TTC549 (cell line): ENCODE measurements around the gene MOGAT1.
"Not testable (repeated sequence)": the region's sequence is repeated elsewhere in the genome, so short reads cannot be mapped to it uniquely, and the experiment has no call there.

Experiments used
- FAIRE-seq: peaks from 2 replicates; lab custom pipeline; 2012; peaks lifted over from hg19 to GRCh38; lab: Jason Lieb, UNC

The MOGAT1 gene

DNA sequence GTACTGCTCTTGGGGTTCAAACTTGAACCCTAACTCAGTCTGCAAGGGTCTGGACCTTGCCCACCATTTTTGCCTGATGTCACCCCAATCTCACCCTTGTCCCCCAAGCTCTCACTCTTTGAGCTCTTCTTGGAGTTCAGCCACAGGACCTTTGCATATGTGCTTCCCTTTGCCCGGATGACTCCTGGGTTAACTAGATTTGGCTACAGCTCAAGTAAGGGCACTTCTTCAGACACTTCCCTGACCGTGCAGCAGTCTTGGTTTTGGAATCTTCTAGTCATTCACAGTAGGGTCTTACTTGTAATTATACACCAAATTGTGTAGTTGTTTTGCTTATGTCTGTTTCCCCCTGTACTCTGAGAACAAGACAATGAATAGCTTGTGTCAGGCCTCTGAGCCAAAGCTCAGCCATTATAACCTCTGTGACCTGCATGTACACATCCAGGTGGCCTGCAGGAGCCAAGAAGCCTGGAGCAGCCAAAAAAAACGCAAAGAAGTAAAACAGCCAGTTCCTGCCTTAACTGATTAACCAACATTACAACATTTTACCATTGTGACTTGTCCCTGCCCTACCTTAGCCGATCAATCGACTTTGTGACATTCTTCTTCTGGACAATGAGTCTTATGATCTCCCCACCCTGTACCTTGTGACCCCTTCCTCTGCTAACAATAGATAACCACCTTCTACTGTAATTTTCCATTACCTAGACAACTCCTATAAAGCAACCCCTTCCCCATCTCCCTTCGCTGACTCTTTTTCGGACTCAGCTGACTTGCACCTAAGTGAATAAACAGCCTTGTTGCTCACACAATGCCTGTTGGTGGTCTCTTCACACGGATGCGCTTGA, 1.0 kb upstream of the MOGAT1 start:
- no peak for FAIRE-seq

DNA sequence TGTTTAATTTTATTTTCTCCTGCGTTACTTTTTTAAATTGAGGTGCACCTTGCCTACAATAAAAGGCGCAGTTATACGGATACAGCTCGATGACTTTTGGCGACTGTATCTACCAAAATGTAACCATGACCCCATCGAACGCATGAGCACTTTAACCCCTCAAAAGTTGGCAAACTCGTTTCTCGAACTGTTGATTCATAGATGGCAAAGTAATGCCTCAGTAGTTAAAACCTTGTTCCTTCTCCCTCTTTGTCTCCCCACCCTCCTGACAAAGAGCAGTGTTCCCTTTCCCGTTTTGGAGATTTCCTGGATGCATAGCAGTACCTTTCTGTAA, 577 bp downstream of the MOGAT1 start:
- FAIRE-seq = no peak

GRCh38 chr2:222673273-222673672, 1.8 kb downstream of the MOGAT1 start:
- no peak for FAIRE-seq

- FAIRE-seq = no peak
These were observed 2.4 kb downstream of the MOGAT1 start for GRCh38 chr2:222673883-222674282.

DNA sequence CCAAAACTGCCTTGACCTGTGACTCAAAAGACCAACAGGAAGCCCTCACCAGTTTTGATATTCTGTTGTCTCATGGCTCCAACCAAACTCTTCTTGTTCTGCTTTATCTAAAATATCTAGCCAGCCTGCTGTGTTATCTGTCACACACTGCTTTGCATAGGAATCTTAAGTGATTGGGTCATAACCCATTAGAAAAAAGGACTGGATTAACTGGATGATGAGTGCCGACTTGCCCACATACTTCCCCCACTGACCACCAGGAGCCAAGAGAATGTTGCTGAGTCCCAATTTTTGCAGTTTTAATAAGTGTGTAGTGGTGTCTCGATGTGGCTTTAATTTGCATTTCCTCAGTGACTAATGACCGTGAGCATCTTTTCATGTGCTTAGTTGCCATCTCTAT, 6.5 kb downstream of the MOGAT1 start:
- no peak for FAIRE-seq

GRCh38 chr2:222683805-222684204, 12.3 kb downstream of the MOGAT1 start:
- FAIRE-seq = no peak

- FAIRE-seq = no peak
These were observed 14.8 kb downstream of the MOGAT1 start for GRCh38 chr2:222686086-222686750.

GRCh38 chr2:222688917-222689316, 17.5 kb downstream of the MOGAT1 start:
- FAIRE-seq = no peak

DNA sequence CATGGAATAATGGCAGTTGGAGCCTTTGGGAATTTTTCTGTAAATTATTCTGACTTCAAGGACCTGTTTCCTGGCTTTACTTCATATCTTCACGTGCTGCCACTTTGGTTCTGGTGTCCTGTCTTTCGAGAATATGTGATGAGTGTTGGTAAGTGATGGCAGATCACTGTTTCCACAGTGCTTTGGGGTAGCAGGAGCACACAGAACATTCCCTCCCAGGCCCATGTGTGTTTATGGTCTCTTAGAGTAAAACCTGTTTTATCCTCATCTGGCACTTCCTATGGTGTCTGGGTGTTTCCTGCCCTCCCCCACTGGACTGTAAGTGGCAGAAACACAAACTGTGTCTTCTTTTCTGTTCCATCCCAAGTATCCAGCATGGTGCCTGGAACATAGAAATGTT, 17.9 kb downstream of the MOGAT1 start:
- FAIRE-seq = no peak

- FAIRE-seq = peak; percentile 68
These were observed 19.2 kb downstream of the MOGAT1 start for GRCh38 chr2:222690564-222691200.

DNA sequence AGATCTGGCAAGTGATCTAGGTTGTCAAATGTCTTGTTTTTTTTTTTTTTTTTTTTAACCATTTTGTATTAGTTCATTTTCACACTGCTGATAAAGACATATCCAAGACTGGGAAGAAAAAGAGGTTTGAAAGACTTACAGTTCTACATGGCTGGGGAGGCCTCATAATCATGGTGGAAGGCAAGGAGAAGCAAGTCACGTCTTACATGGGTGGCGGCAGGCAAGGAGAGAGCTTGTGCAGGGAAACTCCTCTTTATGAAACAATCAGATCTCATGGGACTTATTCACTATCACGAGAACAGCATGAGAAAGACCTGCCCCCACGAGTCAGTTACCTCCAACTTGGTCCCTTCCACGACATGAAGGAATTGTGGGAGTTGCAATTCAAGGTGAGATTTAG, 22.0 kb downstream of the MOGAT1 start:
- not testable (repeated sequence) for FAIRE-seq

DNA sequence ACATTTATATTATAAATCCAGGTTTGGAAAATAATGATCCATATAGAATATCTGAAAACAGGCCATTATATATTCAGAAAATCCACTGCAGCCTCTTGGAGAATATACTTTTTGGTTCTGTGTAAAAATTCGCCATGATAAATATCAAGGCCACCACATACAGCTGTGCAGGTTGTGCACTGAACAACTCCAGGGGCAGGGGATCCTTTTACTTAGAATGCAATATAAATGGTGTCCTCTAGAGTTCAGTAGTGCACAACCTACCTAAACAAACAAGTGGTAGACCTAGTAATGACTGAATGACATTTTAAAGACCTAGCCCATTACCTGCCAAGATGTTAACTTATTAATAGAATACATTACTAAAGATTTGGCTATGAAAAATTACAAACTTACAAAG, 22.4 kb downstream of the MOGAT1 start:
- FAIRE-seq = peak; percentile 19

DNA sequence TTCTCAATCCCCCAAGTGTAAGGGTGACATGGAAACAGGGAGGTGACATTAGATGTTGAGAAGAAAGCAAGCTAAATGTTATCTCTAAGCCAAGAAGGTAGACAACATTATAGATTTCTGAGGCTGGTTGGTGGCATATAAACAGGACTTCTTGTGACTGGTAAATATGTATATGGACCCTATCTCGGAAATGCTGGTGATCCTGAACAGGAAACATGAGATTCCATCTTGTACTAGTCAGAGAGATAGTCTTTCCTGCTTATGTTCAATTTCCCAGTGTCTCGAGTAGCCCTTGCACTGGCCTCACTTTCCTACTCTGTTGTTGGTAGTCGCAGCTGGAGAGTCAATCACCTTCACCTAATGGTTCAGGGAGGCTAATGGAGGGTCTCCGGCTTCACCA, 26.8 kb downstream of the MOGAT1 start:
- no peak for FAIRE-seq

DNA sequence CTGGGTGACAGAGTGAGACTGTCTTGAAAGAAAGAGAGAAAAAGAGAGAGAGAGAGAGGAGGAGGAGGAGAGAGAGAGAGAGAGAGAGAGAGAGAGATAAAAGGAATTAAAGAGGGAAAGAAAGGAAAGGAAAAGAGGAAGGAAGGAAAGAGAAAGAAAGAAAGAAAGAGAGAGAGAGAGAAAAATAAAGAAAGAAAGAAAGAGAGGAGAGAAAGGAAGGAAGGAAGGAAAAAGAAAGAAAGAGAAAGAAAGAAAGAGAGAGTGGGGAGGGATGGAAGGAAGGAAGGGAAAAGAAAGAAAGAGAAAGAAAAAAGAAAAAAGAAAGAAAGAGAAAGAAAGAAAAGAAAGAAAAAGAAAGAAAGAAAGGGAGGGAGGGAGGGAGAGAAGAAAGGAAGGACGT, 29.8 kb downstream of the MOGAT1 start:
- FAIRE-seq = no peak

DNA sequence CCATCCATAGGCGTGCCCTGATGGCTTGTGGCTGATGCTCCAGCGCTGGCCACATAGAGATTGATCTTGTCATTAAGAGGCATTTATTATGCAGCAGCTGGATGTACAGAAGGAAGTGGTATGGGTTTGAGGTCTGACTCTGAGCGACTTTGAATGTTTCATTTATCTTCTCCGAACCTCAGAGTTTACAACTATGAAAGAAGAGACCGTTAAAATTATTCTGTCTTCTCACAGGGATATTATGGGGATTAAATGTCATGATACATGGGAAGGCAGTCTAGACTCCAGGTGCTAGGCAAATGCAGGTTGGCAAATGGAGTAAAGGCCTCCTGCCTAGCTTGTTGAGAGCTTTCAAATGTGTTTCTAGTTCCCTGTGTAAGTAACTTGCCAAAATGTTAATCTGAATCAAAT, 30.3 kb downstream of the MOGAT1 start:
- FAIRE-seq = no peak

DNA sequence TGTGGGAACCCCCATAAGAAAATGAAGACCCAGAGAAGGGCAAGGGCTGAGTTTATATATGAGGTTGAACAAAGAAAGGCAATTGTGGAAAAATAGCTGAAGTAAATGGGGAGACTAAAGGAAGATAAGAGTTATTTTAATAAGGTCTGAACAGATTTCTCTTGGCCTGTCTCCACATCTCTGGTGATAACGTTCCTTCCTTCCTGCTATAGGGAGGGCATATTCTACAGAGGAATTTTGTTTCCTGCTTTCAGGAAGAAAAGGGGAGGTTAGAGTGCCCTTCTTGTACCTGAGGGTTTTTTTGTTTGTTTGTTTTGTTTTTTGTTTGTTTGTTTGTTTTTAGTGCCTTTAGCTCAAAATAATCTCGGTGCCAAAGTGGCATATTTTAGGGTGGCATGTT, 31.6 kb downstream of the MOGAT1 start:
- no peak for FAIRE-seq

DNA sequence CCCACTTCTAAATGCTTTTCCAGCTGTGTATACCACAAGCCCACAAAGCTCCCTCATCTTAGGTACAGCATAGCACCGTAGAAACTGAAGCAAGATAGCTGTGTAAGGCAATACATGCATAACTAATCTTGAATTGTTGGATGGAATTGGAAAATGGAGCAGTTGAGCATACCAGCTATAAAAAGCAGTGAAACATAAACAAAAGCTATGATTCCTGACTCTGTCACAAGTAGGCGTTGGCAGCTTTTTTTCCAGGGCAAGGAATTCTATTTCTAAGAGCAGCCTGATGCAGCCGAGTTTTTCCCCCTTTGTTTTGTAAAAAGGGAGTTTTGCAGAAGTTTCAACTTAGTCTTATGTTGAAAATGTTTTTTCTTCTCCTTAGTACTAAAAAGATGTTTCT, 32.4 kb downstream of the MOGAT1 start:
- FAIRE-seq = no peak

- FAIRE-seq = no peak
These were observed 35.2 kb downstream of the MOGAT1 start for GRCh38 chr2:222706616-222707015.

DNA sequence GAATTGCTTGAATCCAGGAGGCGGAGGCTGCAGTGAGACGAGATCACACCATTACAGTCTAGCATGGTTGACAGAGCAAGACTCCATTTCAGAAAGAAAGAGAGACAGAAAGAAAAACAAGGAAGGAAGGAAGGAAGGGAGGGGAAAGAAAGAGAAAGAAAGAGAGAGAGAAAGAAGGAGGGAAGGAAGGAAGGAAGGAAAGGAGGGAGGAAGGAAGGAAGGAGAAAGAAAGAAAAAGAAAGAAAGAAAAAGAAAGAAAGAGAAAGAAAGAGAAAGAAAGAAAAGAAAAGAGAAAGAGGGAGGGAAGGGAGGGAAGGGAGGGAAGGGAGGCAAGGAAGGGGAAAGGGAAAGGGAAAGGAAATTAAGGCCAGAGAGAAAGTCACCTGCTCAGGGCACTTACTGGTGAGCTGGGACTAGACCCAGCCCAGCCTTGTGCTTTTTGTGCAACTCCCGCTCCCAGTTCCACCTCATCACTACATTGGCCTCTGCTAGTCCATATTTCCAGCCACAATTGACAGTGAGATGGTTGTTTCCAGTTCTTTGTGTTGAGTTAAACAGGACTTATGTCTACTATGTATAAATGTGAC, 35.7 kb downstream of the MOGAT1 start:
- FAIRE-seq = no peak

DNA sequence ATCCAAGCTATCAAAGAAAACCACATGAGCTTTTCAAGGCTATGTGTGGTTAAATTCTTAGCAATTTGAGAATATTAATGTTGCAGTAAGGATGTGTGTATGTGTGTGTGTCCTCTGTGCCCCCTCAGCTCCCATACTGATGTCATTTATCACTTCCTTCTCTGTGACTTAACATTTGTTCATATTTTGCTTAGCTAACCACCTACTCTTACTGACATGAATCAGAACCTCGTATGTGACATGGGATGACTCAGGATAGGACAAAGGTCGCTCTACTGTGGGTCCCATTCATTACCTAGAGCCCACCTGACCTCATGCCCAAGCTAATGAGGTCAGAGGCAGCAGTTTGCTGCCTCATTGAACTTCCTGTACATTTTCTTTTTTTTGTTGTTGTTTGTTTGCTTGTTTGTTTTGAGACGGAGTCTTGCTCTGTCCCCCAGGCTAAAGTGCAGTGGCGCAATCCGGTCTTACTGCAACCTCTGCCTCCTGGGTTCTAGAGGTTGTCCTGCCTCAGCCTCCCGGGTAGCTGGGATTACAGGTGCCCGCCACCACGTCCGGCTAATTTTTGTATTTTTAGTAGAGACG, 36.3 kb downstream of the MOGAT1 start:
- FAIRE-seq = no peak

DNA sequence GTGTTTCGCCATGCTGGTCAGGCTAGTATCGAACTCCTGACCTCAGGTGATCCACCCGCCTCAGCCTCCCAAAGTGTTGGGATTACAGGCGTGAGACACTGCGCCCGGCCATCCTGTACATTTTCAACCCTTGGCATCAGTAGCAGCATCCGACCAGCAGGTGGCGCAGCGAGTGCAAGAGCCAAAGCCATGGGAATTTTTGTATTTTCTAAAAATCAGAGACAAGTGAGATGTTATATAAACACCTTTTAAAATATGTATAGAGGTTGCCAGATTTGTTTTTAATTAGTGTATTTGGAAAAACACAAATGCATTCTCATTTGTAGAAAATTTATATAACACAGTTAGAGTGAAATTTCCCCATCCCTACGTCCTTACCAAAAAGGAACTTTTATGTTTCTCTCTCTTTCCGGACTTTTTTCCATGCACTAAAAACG, 36.8 kb downstream of the MOGAT1 start:
- no peak for FAIRE-seq

DNA sequence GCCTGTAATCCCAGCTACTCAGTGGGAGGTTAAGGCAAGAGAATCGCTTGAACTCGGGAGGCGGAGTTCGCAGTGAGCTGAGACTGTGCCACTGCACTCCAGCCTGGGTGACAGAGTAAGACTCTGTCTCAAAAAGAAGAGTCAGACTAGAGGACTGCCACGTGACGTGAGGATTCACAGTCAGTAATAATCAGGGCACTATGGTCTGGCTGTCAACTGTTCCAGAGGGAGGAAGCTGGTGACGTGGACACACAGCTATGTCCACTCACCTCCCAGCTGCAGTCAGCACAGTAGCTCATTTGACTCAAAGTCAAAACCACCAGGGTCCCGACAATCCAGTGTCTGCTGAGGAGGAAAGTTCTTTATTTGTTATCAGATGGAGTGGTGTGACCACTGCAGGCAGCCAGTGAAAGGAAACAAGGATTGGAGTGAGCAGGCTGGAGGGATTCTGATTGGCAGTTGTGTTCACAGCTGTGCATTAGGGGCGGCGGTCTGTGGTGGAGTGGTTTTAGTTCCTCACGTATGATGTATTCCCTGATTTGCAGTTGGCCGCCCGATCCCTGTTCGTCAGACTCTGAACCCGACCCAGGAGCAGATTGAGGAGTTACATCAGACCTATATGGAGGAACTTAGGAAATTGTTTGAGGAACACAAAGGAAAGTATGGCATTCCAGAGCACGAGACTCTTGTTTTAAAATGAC, 37.9 kb downstream of the MOGAT1 start:
- no peak for FAIRE-seq
